PFSK-1 (cell line): Measurements from ENCODE around the gene PODXL2.

Experiments
- FOXP2 ChIP-seq: optimal IDR thresholded peaks from 2 replicates; pipeline ENCODE3; 2011; ENCODE audit warnings: borderline replicate concordance, control low read depth, inconsistent platforms; ENCODE audit not compliant: insufficient read depth; ENCODE audit errors: extremely low read length, extremely low read depth
- POLR2AphosphoS5 ChIP-seq: IDR thresholded peaks from 2 replicates; pipeline ENCODE4 v1.6.1; 2012; ENCODE audit warnings: low read depth, mild to moderate bottlenecking, control low read depth, low read length, moderate library complexity
- SIN3A ChIP-seq: IDR thresholded peaks from 2 replicates; pipeline ENCODE4 v1.6.1; 2012; ENCODE audit warnings: mild to moderate bottlenecking, low read length, moderate library complexity, borderline replicate concordance; ENCODE audit not compliant: insufficient read depth
- TAF1 ChIP-seq: IDR thresholded peaks from 2 replicates; pipeline ENCODE4 v1.6.1; 2012; ENCODE audit warnings: low read length, control low read depth, borderline replicate concordance; ENCODE audit not compliant: insufficient read depth
- TF ChIP-seq, protein P1 (sequence below), 2 experiments: IDR thresholded peaks; 2 replicates each; pipeline versions ENCODE4 v1.6.1 to v1.8.0; 2011 to 2012; ENCODE audit warnings: low read depth in 2 of 2, low read length in 2 of 2, control low read depth in 1 of 2, inconsistent platforms in 1 of 2, mild to moderate bottlenecking in 1 of 2, moderate library complexity in 1 of 2; ENCODE audit not compliant: insufficient read depth in 1 of 2

The PODXL2 gene

GRCh38 chr3:127612966-127613365 is 16.0 kb upstream of the PODXL2 start:
- TF ChIP-seq POLR2AphosphoS5 (no peak), SIN3A (no peak), TAF1 (no peak), FOXP2 (no peak)
- TF ChIP-seq, protein P1, sequence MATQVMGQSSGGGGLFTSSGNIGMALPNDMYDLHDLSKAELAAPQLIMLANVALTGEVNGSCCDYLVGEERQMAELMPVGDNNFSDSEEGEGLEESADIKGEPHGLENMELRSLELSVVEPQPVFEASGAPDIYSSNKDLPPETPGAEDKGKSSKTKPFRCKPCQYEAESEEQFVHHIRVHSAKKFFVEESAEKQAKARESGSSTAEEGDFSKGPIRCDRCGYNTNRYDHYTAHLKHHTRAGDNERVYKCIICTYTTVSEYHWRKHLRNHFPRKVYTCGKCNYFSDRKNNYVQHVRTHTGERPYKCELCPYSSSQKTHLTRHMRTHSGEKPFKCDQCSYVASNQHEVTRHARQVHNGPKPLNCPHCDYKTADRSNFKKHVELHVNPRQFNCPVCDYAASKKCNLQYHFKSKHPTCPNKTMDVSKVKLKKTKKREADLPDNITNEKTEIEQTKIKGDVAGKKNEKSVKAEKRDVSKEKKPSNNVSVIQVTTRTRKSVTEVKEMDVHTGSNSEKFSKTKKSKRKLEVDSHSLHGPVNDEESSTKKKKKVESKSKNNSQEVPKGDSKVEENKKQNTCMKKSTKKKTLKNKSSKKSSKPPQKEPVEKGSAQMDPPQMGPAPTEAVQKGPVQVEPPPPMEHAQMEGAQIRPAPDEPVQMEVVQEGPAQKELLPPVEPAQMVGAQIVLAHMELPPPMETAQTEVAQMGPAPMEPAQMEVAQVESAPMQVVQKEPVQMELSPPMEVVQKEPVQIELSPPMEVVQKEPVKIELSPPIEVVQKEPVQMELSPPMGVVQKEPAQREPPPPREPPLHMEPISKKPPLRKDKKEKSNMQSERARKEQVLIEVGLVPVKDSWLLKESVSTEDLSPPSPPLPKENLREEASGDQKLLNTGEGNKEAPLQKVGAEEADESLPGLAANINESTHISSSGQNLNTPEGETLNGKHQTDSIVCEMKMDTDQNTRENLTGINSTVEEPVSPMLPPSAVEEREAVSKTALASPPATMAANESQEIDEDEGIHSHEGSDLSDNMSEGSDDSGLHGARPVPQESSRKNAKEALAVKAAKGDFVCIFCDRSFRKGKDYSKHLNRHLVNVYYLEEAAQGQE (IDR thresholded peaks at IDR 0.05; ENCODE audit: insufficient read depth in 1 of 2, low read depth in 2 of 2, low read length in 2 of 2): no peak

GRCh38 chr3:127613406-127613805 is 15.6 kb upstream of the PODXL2 start:
- no peak for TF ChIP-seq SIN3A
- no peak for TF ChIP-seq TAF1

DNA sequence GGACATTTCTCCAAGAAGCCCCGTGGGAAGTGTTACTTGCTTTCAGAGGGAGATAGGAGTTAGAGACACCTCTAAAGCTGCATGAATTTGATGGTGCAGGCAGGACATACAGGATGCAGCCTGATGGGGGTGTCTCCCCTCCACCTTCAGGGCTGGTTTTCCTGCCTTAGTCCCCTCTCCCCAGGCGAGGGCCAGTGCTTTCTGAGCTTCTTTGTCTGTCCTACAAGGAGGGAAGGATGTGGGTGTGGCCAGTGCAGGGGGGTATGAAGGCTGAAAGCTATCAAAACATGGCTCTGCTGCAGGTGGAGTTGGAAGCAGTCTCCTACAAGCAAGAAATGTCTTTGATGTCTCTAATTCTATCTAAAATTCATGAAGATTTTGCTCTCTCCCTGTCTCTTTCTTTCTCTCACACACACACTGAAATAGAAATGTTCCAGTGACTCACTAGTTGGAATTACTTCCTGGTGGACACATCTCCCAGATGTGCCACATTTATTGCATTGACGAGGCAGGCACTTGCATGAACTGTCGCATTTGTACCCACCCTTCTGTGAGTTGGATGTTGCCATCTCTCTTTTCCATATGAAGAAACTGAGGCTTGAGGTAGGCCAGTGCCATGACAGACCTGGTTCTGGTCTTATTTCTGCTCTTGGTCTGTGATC is 13.9 kb upstream of the PODXL2 start:
- TF ChIP-seq TAF1 (no peak), SIN3A (no peak), FOXP2 (no peak)
- TF ChIP-seq, protein P1 (IDR thresholded peaks at IDR 0.05; ENCODE audit: insufficient read depth in 1 of 2, low read depth in 2 of 2, low read length in 2 of 2): no peak

- no peak for TF ChIP-seq POLR2AphosphoS5
- no peak for TF ChIP-seq TAF1
Observed at GRCh38 chr3:127615631-127616305, 13.2 kb upstream of the PODXL2 start.

GRCh38 chr3:127616836-127617605 is 12.0 kb upstream of the PODXL2 start:
- TF ChIP-seq, protein P1 (IDR thresholded peaks at IDR 0.05; ENCODE audit: insufficient read depth in 1 of 2, low read depth in 2 of 2, low read length in 2 of 2): no peak
- TF ChIP-seq POLR2AphosphoS5 (no peak), TAF1 (no peak)

GRCh38 chr3:127618891-127619290 is 10.1 kb upstream of the PODXL2 start:
- TF ChIP-seq POLR2AphosphoS5 (no peak), TAF1 (no peak), SIN3A (no peak), FOXP2 (no peak)
- TF ChIP-seq, protein P1 (IDR thresholded peaks at IDR 0.05; ENCODE audit: insufficient read depth in 1 of 2, low read depth in 2 of 2, low read length in 2 of 2): no peak
